Measurements from ENCODE around the gene CNN3.

Gene CNN3

GRCh38 chr1:94884507-94884906 is 42.4 kb downstream of the CNN3 start:
- no peak for DNase-seq

GRCh38 chr1:94884106-94884505 is 42.8 kb downstream of the CNN3 start:
- no peak for DNase-seq

GRCh38 chr1:94883691-94884090 is 43.2 kb downstream of the CNN3 start:
- DNase-seq, result peak; percentile 8

GRCh38 chr1:94878329-94878728 is 48.6 kb downstream of the CNN3 start:
- DNase-seq, result no peak

- DNase-seq, result no peak
Measured at GRCh38 chr1:94876362-94876761, 50.5 kb downstream of the CNN3 start.

GRCh38 chr1:94875794-94876193 is 51.1 kb downstream of the CNN3 start:
- no peak for DNase-seq

- no peak for DNase-seq
Measured at GRCh38 chr1:94874423-94874822, 52.5 kb downstream of the CNN3 start.

- no peak for DNase-seq
Measured at GRCh38 chr1:94873520-94874351, 53.2 kb downstream of the CNN3 start.

GRCh38 chr1:94872771-94873495 is 54.0 kb downstream of the CNN3 start:
- no peak for DNase-seq

GRCh38 chr1:94871031-94871430 is 55.9 kb downstream of the CNN3 start:
- DNase-seq, result no peak

- DNase-seq, result no peak
Measured at GRCh38 chr1:94866164-94866807, 60.6 kb downstream of the CNN3 start.

GRCh38 chr1:94865360-94865759 is 61.5 kb downstream of the CNN3 start:
- no peak for DNase-seq

GRCh38 chr1:94864821-94865220 is 62.1 kb downstream of the CNN3 start:
- no peak for DNase-seq

GRCh38 chr1:94863919-94864318 is 63.0 kb downstream of the CNN3 start:
- DNase-seq, result no peak

- DNase-seq, result no peak
Measured at GRCh38 chr1:94863297-94863911, 63.5 kb downstream of the CNN3 start.

GRCh38 chr1:94862718-94863117 is 64.2 kb downstream of the CNN3 start:
- DNase-seq, result no peak

- DNase-seq, result no peak
Measured at GRCh38 chr1:94859174-94859573, 67.7 kb downstream of the CNN3 start.

GRCh38 chr1:94858276-94858675 is 68.6 kb downstream of the CNN3 start:
- DNase-seq, result no peak

- no peak for DNase-seq
Measured at GRCh38 chr1:94856868-94857267, 70.0 kb downstream of the CNN3 start.

- no peak for DNase-seq
Measured at GRCh38 chr1:94856004-94856403, 70.9 kb downstream of the CNN3 start.

GRCh38 chr1:94855307-94855700 is 71.6 kb downstream of the CNN3 start:
- no peak for DNase-seq

- DNase-seq, result peak; percentile 84
Measured at GRCh38 chr1:94854458-94855306, 72.2 kb downstream of the CNN3 start.
